Karpas-422 (cell line): ENCODE measurements around the gene CDH18. TPM values are rescaled to one million over a fixed set of nuclear protein-coding genes. Genes with fewer than 3 reads are reported as not detected.

Source experiments
- DNase-seq: peaks from one replicate; pipeline ENCODE4 v3.0.0-alpha.2; 2015
- H2AFZ ChIP-seq: fragments of 200-600 bp; sonication (generic); 2 replicates; pipeline ENCODE4 v1.6.1; 2014; ENCODE audit warnings: antibody characterized with exemption, low read length, mixed read lengths
- H3K27ac ChIP-seq: fragments of 200-600 bp; sonication (generic); 2 replicates; pipeline ENCODE4 v1.5.1; 2014; ENCODE audit warnings: mild to moderate bottlenecking, low read length, moderate library complexity
- H3K27me3 ChIP-seq: fragments of 200-600 bp; sonication (generic); 2 replicates; pipeline ENCODE4 v1.6.1; 2014; ENCODE audit warnings: low read length, mixed read lengths
- H3K36me3 ChIP-seq: fragments of 200-600 bp; sonication (generic); 2 replicates; pipeline ENCODE4 v1.6.1; 2014; ENCODE audit warnings: low read length, mixed read lengths; ENCODE audit not compliant: insufficient read depth
- H3K4me1 ChIP-seq: fragments of 200-600 bp; sonication (generic); 2 replicates; pipeline ENCODE4 v1.6.1; 2014; ENCODE audit warnings: mild to moderate bottlenecking, low read length, mixed read lengths
- H3K4me2 ChIP-seq: fragments of 200-600 bp; sonication (generic); 2 replicates; pipeline ENCODE4 v1.6.1; 2014; ENCODE audit warnings: low read length, low read depth, mild to moderate bottlenecking; ENCODE audit not compliant: poor library complexity, severe bottlenecking
- H3K4me3 ChIP-seq: fragments of 200-600 bp; sonication (generic); 2 replicates; pipeline ENCODE4 v1.5.1; 2014; ENCODE audit warnings: mild to moderate bottlenecking, antibody characterized with exemption, low read length, mixed read lengths
- H3K79me2 ChIP-seq: fragments of 200-600 bp; sonication (generic); 2 replicates; pipeline ENCODE4 v1.6.1; 2014; ENCODE audit warnings: mild to moderate bottlenecking, low read length, mixed read lengths
- H3K9ac ChIP-seq: fragments of 200-600 bp; sonication (generic); 2 replicates; pipeline ENCODE4 v1.6.0; 2014; ENCODE audit warnings: low read length
- H3K9me2 ChIP-seq: fragments of 200-600 bp; sonication (generic), shearing (Covaris generic); replicated peaks from 2 replicates; pipeline ENCODE4 v1.6.0; 2014; ENCODE audit warnings: mild to moderate bottlenecking, low read length, moderate library complexity; ENCODE audit not compliant: insufficient read depth
- H3K9me3 ChIP-seq: fragments of 300-700, 200-600 bp; sonication (generic); 2 replicates; pipeline ENCODE4 v1.6.1; 2014; ENCODE audit warnings: low read length, mixed read lengths
- H4K20me1 ChIP-seq: fragments of 200-600 bp; sonication (generic); 2 replicates; pipeline ENCODE4 v1.6.1; 2014; ENCODE audit warnings: mild to moderate bottlenecking, antibody characterized with exemption, low read length, low read depth; ENCODE audit not compliant: insufficient read depth
- total RNA-seq: library from RNA; depleted of rRNA; stranded (reverse); fragments of >200 nt; shearing (Covaris generic); gene quantifications from 2 replicates; pipeline ENCODE4 v1.2.3, GENCODE V29; 2014; ENCODE audit warnings: low replicate concordance

CDH18 gene
- total RNA-seq, 1 experiment from 2014 or later, result not detected

DNA sequence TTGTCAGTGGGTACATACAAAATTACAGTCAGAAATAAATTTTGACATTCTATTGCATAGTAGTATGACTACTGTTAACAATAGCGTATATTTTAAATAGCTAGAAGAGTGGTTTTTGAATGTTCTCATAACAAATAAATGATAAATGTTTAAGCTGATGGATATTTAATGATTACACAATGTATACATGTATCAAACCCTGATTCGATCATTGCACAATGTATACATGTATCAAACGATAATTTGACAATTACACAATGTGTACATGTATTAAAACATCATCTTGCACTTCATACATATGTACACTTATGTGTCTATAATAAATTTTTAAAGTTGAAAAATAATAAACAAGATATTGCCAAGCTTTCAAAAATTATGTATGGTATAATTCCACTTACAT lies 87.7 kb downstream of the CDH18 start:
- Histone ChIP-seq H3K9ac (no peak overlapping the region), H3K9me2 (no peaks in the 10 kb centered on the region), H2AFZ (no peak overlapping the region), H3K36me3 (no peaks in the 10 kb centered on the region), H3K4me1 (no peaks in the 10 kb centered on the region), H4K20me1 (no peaks in the 10 kb centered on the region), H3K79me2 (no peaks in the 10 kb centered on the region), H3K9me3 (peaks cover 17% of the 10 kb centered on the region), H3K4me2 (no peak overlapping the region), H3K27ac (no peak overlapping the region), H3K27me3 (no peaks in the 10 kb centered on the region), H3K4me3 (no peak overlapping the region)
- no peak for DNase-seq

DNA sequence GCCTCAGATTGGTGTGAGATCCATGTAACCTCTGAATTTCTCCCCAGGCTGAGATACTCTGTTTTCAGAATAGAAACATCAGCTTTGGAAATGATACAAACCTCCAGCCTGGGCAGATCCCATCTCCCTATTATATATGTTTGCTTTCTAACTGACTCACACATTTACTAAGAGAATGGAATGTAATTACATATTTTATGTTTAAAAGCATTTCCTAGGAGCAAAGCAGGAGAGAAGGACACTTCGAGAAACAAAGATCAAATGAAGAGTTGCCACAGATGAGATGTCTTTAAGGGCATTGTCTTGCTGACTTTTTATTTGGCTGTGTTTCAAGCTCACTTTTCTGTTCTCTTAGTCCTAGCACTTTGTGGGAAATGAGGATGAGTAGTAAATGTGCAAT lies 96.3 kb downstream of the CDH18 start:
- no peak overlapping the region for H2AFZ ChIP-seq
- peaks cover 17% of the 10 kb centered on the region; the same call in 1 of the 2 replicates for H3K9me3 ChIP-seq
- no peaks in the 10 kb centered on the region; the same call in 1 of the 2 replicates for H3K9me2 ChIP-seq
- no peaks in the 10 kb centered on the region for H3K27me3 ChIP-seq
- H4K20me1 ChIP-seq, result no peaks in the 10 kb centered on the region
- DNase-seq, result no peak
- no peaks in the 10 kb centered on the region for H3K36me3 ChIP-seq
- H3K4me3 ChIP-seq, result no peak overlapping the region
- no peaks in the 10 kb centered on the region for H3K79me2 ChIP-seq
- H3K4me1 ChIP-seq, result no peaks in the 10 kb centered on the region
- no peak overlapping the region for H3K4me2 ChIP-seq
- H3K27ac ChIP-seq, result no peak overlapping the region
- H3K9ac ChIP-seq, result no peak overlapping the region

DNA sequence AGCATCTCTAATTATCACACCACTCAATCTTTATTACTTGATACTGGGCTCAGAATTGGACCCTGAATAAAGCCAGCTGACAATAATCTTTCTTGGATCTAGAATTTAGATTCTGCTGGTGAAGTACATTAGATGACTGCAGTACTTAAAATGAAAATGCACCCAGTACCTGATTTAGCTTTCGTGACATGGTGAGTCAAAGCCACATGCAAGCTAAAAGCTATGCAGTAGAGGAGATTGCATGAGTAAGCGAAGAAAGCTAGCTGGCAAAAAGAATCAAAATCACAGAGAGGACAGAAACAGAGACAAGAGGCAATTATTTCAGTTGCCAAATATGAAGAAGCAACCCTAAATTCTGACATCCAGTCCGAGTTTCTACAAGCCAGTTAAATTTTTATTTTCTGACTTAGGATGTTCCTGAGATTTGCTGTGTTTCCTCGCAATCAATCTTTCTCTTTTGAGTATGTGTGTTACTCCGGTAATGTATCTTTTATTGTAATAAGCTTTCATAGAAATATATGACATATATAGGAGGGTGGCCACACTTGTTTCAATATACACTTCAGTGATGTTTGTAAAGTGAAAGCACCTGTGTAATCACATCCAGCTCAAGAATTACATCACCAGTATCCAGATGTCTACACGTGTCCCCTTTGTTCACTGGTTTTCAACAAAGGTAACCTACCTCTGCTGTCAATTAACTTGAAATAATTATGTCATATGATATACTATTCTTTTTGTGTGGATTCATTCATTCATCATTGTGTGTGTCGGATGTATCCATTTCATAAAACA lies 101.7 kb downstream of the CDH18 start:
- Histone ChIP-seq H3K27ac (no peak overlapping the region), H3K4me2 (no peak overlapping the region), H3K79me2 (no peaks in the 10 kb centered on the region), H4K20me1 (no peaks in the 10 kb centered on the region), H3K36me3 (no peaks in the 10 kb centered on the region), H3K27me3 (no peaks in the 10 kb centered on the region), H3K9me3 (peaks cover 14% of the 10 kb centered on the region; the same call in 1 of the 2 replicates), H3K4me3 (no peak overlapping the region), H3K4me1 (no peaks in the 10 kb centered on the region), H3K9me2 (no peaks in the 10 kb centered on the region), H2AFZ (no peak overlapping the region), H3K9ac (no peak overlapping the region)
- no peak for DNase-seq

DNA sequence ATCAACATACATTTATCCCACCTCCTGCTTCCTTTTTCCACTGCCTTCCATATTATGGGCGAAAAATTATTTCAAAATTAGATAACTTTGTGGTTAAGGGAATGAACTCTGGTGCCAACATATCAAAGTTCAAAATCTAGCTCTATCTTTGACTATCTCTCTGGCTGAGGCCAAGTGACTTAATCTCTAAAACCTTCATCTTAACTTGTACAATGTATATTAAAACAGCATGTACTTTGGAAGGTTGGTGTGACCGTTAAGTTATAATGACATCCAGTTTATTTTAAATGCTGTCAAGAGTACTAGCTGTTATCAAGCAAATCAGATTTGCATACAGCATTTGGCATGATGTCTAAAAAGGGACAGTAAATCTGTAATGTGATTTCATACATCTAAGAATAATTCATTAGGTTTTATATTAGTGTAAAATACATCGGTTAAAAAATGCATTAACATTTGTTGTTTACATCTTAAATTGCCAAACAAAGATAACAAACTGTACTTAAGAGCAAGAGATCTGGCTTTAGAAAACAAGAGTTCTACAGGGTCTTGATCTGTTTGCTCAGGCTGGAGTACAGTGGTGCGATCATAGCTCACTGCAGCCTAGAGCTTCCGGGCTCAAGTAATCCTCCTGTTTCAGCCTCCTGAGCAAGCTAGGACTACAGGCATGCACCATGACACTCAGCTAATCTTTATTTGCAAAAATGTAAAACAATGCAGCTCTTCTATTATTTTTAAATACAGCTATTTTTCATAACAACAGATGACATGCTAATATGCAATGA lies 102.8 kb downstream of the CDH18 start:
- H3K4me1 ChIP-seq, result no peaks in the 10 kb centered on the region
- no peak overlapping the region for H3K4me3 ChIP-seq
- H3K4me2 ChIP-seq, result no peak overlapping the region
- H2AFZ ChIP-seq, result no peak overlapping the region
- DNase-seq, result no peak
- no peaks in the 10 kb centered on the region for H3K27me3 ChIP-seq
- H3K9me2 ChIP-seq, result no peaks in the 10 kb centered on the region
- no peaks in the 10 kb centered on the region for H3K79me2 ChIP-seq
- H3K9ac ChIP-seq, result no peak overlapping the region
- H4K20me1 ChIP-seq, result no peaks in the 10 kb centered on the region
- no peaks in the 10 kb centered on the region for H3K36me3 ChIP-seq
- no peak overlapping the region for H3K27ac ChIP-seq
- peaks cover 14% of the 10 kb centered on the region; the same call in 1 of the 2 replicates for H3K9me3 ChIP-seq

DNA sequence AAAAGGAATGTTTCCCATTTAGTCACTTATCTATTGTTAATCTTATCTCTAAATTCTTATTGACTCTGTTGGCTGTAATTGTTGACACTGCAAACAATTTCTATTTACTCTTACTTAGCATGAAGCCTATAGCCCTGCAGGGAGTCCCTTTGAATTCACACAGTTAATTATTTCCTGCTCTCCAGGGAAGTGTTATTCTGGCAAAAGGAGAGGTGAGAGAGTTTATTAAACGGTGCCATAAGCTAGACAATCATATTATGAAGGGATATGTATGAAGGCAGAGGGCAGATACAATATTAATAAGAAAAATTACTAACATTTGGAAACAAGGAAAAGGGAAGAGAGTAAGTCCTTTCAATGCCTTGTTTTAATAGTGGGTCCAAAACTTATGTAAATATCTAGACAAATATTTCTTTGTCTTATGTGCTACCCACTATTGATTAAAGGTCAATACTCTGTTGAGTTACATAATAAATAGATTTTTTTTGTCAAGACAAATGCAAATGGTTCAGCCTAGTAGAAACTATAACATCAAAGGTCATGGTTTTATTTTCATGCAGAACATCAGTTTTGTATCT lies 107.1 kb downstream of the CDH18 start:
- no peaks in the 10 kb centered on the region for H4K20me1 ChIP-seq
- no peak overlapping the region for H3K27ac ChIP-seq
- no peak overlapping the region for H3K4me3 ChIP-seq
- H2AFZ ChIP-seq, result no peak overlapping the region
- H3K27me3 ChIP-seq, result no peaks in the 10 kb centered on the region
- no peaks in the 10 kb centered on the region for H3K79me2 ChIP-seq
- H3K9me2 ChIP-seq, result no peaks in the 10 kb centered on the region
- H3K4me1 ChIP-seq, result no peaks in the 10 kb centered on the region
- DNase-seq, result no peak
- H3K4me2 ChIP-seq, result no peak overlapping the region
- peaks cover 24% of the 10 kb centered on the region; the same call in 1 of the 2 replicates for H3K9me3 ChIP-seq
- no peak overlapping the region for H3K9ac ChIP-seq
- H3K36me3 ChIP-seq, result no peaks in the 10 kb centered on the region

DNA sequence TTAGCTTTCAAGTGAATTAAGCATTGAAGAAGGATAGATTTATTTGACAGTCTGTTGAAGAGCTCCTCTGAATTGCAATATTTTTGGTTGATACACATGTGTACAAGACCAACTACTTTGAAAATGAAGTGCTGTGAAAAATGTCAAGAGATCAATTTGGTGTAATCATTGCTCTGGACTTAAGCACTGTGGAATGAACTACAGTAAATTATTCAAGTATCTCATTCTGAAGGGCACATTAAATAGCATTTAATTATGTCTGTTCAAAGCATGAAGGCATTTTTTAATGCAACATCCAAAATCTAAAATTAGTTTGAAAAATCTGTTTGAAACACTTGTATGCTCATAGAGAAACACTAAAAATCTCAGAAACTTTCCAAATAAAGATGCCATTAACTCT lies 107.5 kb downstream of the CDH18 start:
- Histone ChIP-seq H3K4me2 (no peak overlapping the region), H3K27me3 (no peaks in the 10 kb centered on the region), H2AFZ (no peak overlapping the region), H3K4me1 (no peaks in the 10 kb centered on the region), H4K20me1 (no peaks in the 10 kb centered on the region), H3K4me3 (no peak overlapping the region), H3K27ac (no peak overlapping the region), H3K9me3 (peaks cover 24% of the 10 kb centered on the region; the same call in 1 of the 2 replicates), H3K9me2 (no peaks in the 10 kb centered on the region), H3K9ac (no peak overlapping the region), H3K36me3 (no peaks in the 10 kb centered on the region), H3K79me2 (no peaks in the 10 kb centered on the region)
- no peak for DNase-seq

DNA sequence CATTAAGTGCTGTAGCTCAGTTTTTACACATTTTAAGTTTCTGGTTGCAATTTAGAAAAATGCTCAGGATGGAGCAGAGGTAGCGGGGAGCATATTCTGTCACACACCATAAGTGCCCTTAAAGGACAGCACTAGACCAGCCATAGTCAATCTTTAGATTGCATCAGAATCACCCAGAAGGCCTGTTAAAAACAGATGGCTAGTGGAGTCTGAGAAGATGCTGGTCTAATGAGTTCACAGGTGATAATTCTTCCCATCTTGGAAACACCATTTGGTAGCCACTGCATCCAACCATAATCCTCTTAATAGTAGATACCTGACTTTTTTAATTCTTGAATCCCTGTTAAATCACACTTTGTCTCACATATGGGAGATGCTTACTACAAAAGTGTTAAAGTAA lies 113.2 kb downstream of the CDH18 start:
- no peaks in the 10 kb centered on the region for H3K79me2 ChIP-seq
- no peaks in the 10 kb centered on the region for H3K36me3 ChIP-seq
- no peak overlapping the region for H3K4me3 ChIP-seq
- no peaks in the 10 kb centered on the region for H3K27me3 ChIP-seq
- H3K4me1 ChIP-seq, result no peaks in the 10 kb centered on the region
- H4K20me1 ChIP-seq, result no peaks in the 10 kb centered on the region
- H3K27ac ChIP-seq, result no peak overlapping the region
- peaks cover 30% of the 10 kb centered on the region; the same call in 1 of the 2 replicates for H3K9me3 ChIP-seq
- no peak overlapping the region for H3K4me2 ChIP-seq
- H3K9ac ChIP-seq, result no peak overlapping the region
- no peak for DNase-seq
- no peak overlapping the region for H2AFZ ChIP-seq
- no peaks in the 10 kb centered on the region for H3K9me2 ChIP-seq

DNA sequence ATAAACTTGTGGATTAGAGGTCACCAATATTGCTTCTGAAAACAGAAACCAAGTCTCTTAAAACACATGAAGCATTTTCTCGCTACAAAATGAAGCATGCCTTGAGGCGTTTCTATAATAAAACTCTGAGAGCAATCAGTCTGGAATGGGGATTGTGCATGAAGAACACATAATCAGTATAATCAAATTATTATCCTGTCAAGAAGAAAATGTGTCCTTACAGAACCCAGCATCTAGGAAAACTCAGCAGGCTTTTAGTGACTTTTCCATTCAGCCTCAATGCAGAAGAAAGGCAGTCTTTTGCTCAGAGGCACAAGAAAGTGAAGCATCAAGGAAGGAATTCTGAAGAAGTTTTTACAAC lies 121.9 kb downstream of the CDH18 start:
- no peak overlapping the region for H2AFZ ChIP-seq
- H3K9ac ChIP-seq, result no peak overlapping the region
- no peaks in the 10 kb centered on the region for H3K9me2 ChIP-seq
- H3K79me2 ChIP-seq, result no peaks in the 10 kb centered on the region
- H3K4me3 ChIP-seq, result no peak overlapping the region
- no peaks in the 10 kb centered on the region for H3K36me3 ChIP-seq
- DNase-seq, result no peak
- H3K27ac ChIP-seq, result no peak overlapping the region
- H3K4me2 ChIP-seq, result no peak overlapping the region
- no peaks in the 10 kb centered on the region for H3K27me3 ChIP-seq
- H3K4me1 ChIP-seq, result no peaks in the 10 kb centered on the region
- no peaks in the 10 kb centered on the region for H4K20me1 ChIP-seq
- H3K9me3 ChIP-seq, result peaks cover 11% of the 10 kb centered on the region
